NCI-H2107 (cell line): ENCODE results near the gene WDR33.

Experiments
- DNase-seq: peaks from one replicate; lab custom pipeline; 2025; lab: John Stamatoyannopoulos, UW

Gene WDR33

GRCh38 chr2:127695491-127696472 lies 115.2 kb downstream of the WDR33 start:
- no peak for DNase-seq

GRCh38 chr2:127694986-127695385 lies 116.0 kb downstream of the WDR33 start:
- no peak for DNase-seq

GRCh38 chr2:127690696-127691095 lies 120.3 kb downstream of the WDR33 start:
- no peak for DNase-seq

- DNase-seq = no peak
Measured at GRCh38 chr2:127688405-127688804, 122.6 kb downstream of the WDR33 start.

- DNase-seq = no peak
Measured at GRCh38 chr2:127685410-127686080, 125.4 kb downstream of the WDR33 start.

- no peak for DNase-seq
Measured at GRCh38 chr2:127683757-127684156, 127.2 kb downstream of the WDR33 start.

GRCh38 chr2:127683056-127683455 lies 127.9 kb downstream of the WDR33 start:
- DNase-seq = no peak

GRCh38 chr2:127681976-127682857 lies 128.8 kb downstream of the WDR33 start:
- no peak for DNase-seq

- DNase-seq = no peak
Measured at GRCh38 chr2:127681288-127681804, 129.6 kb downstream of the WDR33 start.

- DNase-seq = no peak
Measured at GRCh38 chr2:127680706-127681287, 130.2 kb downstream of the WDR33 start.

- DNase-seq = no peak
Measured at GRCh38 chr2:127679680-127680361, 131.2 kb downstream of the WDR33 start.

GRCh38 chr2:127678991-127679390 lies 132.0 kb downstream of the WDR33 start:
- no peak for DNase-seq

- no peak for DNase-seq
Measured at GRCh38 chr2:127678531-127678930, 132.4 kb downstream of the WDR33 start.

- DNase-seq = no peak
Measured at GRCh38 chr2:127676906-127677305, 134.1 kb downstream of the WDR33 start.

- DNase-seq = no peak
Measured at GRCh38 chr2:127675331-127676261, 135.4 kb downstream of the WDR33 start, which contains the start of gene LIMS2. LIMS2 (minus strand) TSS chr2:127675530; CDS start chr2:127675024, 506 bp downstream.

- DNase-seq = no peak
Measured at GRCh38 chr2:127674241-127675209, 136.4 kb downstream of the WDR33 start.

GRCh38 chr2:127673291-127674069 lies 137.5 kb downstream of the WDR33 start:
- no peak for DNase-seq
